ENCODE measurements around the gene ARMC9. TPM values are rescaled to one million over a fixed set of nuclear protein-coding genes. Genes with fewer than 3 reads are reported as not detected.

The ARMC9 gene
- total and polyA plus RNA-seq, 2 experiments from 2014 or later = 22.5 to 23.7 TPM

DNA sequence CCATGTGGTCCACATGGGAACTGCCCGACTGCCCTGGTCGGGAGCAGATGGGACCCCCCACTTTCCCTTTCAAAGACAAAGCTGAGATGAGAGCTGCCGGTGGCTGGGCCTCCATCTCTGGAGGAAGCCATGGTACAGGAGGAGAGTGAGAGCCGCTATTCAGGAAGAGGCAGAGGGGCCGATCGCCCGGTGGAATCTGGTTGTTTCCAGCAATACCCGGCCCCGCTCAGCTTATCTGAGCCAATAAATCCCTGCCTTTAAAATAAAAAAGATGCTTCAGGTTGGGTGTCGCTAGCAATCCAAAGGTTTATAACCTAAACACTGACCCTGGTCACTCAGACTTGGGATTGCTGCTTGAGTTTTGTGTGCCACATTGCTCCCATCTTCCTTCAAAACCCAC lies 181.9 kb downstream of the ARMC9 start:
- no peaks in the 10 kb centered on the region for H4K20me1 ChIP-seq (ENCODE audit: insufficient read depth, poor library complexity, severe bottlenecking)
- H2AFZ ChIP-seq = no peak overlapping the region
- TF ChIP-seq EZH2 (IDR thresholded peaks at IDR 0.05; ENCODE audit: borderline replicate concordance) = no peak
- no peak for TF ChIP-seq EZH2phosphoT487 (IDR thresholded peaks at IDR 0.05; ENCODE audit: low read depth, severe bottlenecking, unreplicated experiment)
- TF ChIP-seq, protein P1, sequence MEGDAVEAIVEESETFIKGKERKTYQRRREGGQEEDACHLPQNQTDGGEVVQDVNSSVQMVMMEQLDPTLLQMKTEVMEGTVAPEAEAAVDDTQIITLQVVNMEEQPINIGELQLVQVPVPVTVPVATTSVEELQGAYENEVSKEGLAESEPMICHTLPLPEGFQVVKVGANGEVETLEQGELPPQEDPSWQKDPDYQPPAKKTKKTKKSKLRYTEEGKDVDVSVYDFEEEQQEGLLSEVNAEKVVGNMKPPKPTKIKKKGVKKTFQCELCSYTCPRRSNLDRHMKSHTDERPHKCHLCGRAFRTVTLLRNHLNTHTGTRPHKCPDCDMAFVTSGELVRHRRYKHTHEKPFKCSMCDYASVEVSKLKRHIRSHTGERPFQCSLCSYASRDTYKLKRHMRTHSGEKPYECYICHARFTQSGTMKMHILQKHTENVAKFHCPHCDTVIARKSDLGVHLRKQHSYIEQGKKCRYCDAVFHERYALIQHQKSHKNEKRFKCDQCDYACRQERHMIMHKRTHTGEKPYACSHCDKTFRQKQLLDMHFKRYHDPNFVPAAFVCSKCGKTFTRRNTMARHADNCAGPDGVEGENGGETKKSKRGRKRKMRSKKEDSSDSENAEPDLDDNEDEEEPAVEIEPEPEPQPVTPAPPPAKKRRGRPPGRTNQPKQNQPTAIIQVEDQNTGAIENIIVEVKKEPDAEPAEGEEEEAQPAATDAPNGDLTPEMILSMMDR (IDR thresholded peaks at IDR 0.05; ENCODE audit: poor library complexity) = no peak
- DNase-seq (ENCODE audit: low spot score) = no peak
- H3K79me2 ChIP-seq = no peaks in the 10 kb centered on the region
- no peaks in the 10 kb centered on the region for H3K27me3 ChIP-seq
- H3K4me2 ChIP-seq = no peak overlapping the region
- H3K4me3 ChIP-seq = no peak overlapping the region
- H3K9me2 ChIP-seq (replicated peaks; ENCODE audit: insufficient read depth) = no peaks in the 10 kb centered on the region
- H3K36me3 ChIP-seq (replicated peaks; ENCODE audit: insufficient read depth, low read depth) = no peaks in the 10 kb centered on the region
- H3K4me1 ChIP-seq (ENCODE audit: insufficient read depth) = peaks cover 12% of the 10 kb centered on the region
- peak overlapping the region; percentile 40 for H3K27ac ChIP-seq
- no peaks in the 10 kb centered on the region for H3K9me3 ChIP-seq (ENCODE audit: low read depth)
- WGBS (ENCODE audit: low lambda C conversion rate, missing lambda C conversion rate) = 89% methylated on average over 10 of the region's 10 CpGs

DNA sequence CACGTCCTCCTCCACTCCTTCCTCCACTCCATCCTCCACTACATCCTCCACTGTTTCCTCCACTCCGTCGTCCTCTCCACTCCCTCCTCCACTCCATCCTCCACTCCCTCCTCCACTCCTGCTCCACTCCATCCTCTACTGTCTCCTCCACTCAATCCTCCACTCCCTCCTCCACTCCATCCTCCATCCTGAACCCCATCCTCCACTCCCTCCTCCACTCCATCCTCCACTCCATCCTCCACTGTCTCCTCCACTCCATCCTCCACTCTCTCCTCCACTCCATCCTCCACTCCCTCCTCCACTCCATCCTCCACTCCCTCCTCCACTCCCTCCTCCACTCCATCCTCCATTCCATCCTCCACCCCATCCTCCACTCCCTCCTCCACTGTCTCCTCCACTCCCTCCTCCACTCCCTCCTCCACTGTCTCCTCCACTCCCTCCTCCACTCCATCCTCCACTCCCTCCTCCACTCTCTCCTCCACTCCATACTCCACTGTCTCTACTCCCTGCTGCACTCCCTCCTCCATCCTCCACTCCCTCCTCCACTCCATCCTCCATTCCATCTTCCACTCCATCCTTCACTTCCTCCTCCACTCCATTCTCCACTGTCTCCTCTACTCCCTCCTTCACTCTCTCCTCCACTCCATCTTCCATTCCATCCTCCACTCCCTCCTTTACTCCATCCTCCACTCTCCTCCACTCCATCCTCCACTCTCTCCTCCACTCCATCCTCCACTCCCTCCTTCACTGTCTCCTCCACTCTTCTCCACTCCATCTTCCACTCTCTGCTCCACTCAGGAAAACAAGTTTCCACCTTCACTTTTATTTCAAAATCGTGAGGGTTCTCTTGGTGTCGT lies 182.8 kb downstream of the ARMC9 start:
- no peaks in the 10 kb centered on the region for H3K27me3 ChIP-seq
- DNase-seq (ENCODE audit: low spot score) = no peak
- whole genome bisulfite sequencing (ENCODE audit: low lambda C conversion rate, missing lambda C conversion rate) = 93% methylated on average over 3 of the region's 5 CpGs

DNA sequence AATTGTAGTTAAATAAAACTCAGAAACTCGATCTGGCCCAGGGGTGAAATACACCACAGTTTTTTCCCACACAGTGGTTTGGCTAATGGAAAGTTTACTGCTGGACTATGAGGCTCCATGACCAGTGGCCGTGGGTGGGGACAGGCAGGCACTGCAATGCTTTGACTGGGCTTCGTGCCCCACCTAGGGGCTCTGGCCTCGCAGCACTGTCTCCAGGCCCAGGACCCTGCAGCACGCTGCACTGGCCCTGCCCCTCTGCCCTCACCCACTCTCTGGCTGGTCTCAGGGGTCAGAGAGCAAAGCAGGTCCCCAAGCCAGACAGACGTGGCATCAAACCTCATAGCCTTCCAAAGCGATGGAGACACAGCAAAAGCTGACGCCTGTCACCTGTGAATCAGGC lies 183.7 kb downstream of the ARMC9 start:
- Histone ChIP-seq H4K20me1 (ENCODE audit: insufficient read depth, poor library complexity, severe bottlenecking) (no peaks in the 10 kb centered on the region), H2AFZ (no peak overlapping the region), H3K4me3 (no peak overlapping the region), H3K36me3 (replicated peaks; ENCODE audit: insufficient read depth, low read depth) (no peaks in the 10 kb centered on the region), H3K9me3 (ENCODE audit: low read depth) (no peaks in the 10 kb centered on the region), H3K4me1 (ENCODE audit: insufficient read depth) (peaks cover 12% of the 10 kb centered on the region), H3K27ac (no peak overlapping the region), H3K27me3 (no peaks in the 10 kb centered on the region), H3K4me2 (no peak overlapping the region), H3K79me2 (no peaks in the 10 kb centered on the region), H3K9me2 (replicated peaks; ENCODE audit: insufficient read depth) (no peaks in the 10 kb centered on the region)
- DNase-seq (ENCODE audit: low spot score) = no peak
- 88% methylated on average over 8 of the region's 8 CpGs for WGBS (ENCODE audit: low lambda C conversion rate, missing lambda C conversion rate)
- no peak for TF ChIP-seq EZH2 (IDR thresholded peaks at IDR 0.05; ENCODE audit: borderline replicate concordance)
- TF ChIP-seq EZH2phosphoT487 (IDR thresholded peaks at IDR 0.05; ENCODE audit: low read depth, severe bottlenecking, unreplicated experiment) = no peak
- TF ChIP-seq, protein P1 (IDR thresholded peaks at IDR 0.05; ENCODE audit: poor library complexity) = no peak

More for the DNA sequence above, 182.8 kb downstream of the ARMC9 start:
- no peak overlapping the region for H3K4me3 ChIP-seq
- no peak overlapping the region for H3K27ac ChIP-seq
- H3K9me3 ChIP-seq (ENCODE audit: low read depth) = no peaks in the 10 kb centered on the region
- no peaks in the 10 kb centered on the region for H3K9me2 ChIP-seq (replicated peaks; ENCODE audit: insufficient read depth)
- no peak for TF ChIP-seq EZH2 (IDR thresholded peaks at IDR 0.05; ENCODE audit: borderline replicate concordance)
- TF ChIP-seq, protein P1 (IDR thresholded peaks at IDR 0.05; ENCODE audit: poor library complexity) = no peak
- TF ChIP-seq EZH2phosphoT487 (IDR thresholded peaks at IDR 0.05; ENCODE audit: low read depth, severe bottlenecking, unreplicated experiment) = no peak
- no peaks in the 10 kb centered on the region for H3K36me3 ChIP-seq (replicated peaks; ENCODE audit: insufficient read depth, low read depth)
- H2AFZ ChIP-seq = no peak overlapping the region
- H3K79me2 ChIP-seq = no peaks in the 10 kb centered on the region
- no peak overlapping the region for H3K4me2 ChIP-seq
- H4K20me1 ChIP-seq (ENCODE audit: insufficient read depth, poor library complexity, severe bottlenecking) = no peaks in the 10 kb centered on the region
- H3K4me1 ChIP-seq (ENCODE audit: insufficient read depth) = peaks cover 12% of the 10 kb centered on the region
